HG03064 (cell line): ENCODE data around the gene SIAH3.

ENCODE experiments used
- ATAC-seq: cut with Tn5 transposase; IDR thresholded peaks from one replicate; pipeline ENCODE4 v1.9.1; 2021; ENCODE audit warnings: low read depth; ENCODE audit not compliant: unreplicated experiment

SIAH3 gene

DNA sequence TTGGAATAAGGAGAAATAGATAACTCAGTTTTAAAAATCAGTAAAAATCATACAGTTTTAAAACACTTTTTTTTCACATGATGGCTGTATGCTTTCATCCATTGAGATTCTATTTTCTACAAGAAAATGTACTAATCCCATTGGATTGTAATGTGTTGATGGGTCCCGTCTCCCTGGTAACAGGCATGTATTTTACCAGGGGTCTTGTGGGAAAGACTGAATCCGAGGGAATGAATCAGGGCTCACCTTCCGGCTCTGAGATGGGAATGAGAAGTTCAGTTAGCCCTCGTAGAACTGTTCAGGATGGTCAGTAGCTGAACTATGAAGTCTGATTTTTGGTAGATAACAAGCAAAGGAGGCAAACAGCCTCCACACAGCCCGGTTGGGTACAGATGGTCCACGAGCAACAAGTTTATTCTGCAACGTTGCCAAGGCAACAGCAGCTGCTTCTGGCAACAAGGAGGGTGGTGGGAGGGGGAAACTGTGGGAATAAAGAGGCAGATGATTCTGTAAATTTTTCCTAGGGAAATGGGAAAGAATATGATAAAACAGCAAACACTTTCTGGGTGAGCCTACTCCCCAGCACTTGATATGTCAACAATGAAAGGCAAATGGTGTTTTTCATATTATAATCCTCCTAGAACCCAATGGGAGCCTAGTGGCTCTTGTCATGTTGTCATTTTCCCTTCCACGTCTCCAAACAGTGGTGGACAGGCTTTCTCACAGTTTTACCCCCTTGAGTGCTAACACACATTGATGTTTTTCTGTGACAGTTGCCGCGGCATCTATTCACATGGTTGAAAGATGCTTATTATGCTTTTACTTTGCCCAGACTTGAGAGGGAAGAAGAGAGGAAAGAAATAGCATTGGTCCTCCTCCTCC is 12.4 kb upstream of the SIAH3 start:
- ATAC-seq: no peak

DNA sequence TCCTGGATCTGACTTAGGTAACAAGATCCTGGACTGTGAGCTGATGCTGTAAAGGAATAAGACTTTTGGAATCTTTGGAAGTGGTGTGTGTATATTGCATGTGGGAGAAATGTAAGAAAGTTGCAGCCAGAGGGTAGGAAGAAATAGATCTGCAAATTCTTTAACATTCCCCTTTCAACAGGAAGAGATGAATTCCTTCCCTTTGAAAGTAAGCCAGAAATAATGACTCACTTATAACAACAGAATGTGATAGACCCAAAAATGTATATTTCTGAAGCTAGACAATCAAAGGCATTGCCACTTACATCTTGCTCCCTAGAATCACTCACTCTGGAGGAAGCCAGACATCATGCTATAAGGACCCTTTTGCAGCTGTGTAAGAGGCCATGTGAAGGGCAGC is 9.8 kb upstream of the SIAH3 start:
- no peak for ATAC-seq

DNA sequence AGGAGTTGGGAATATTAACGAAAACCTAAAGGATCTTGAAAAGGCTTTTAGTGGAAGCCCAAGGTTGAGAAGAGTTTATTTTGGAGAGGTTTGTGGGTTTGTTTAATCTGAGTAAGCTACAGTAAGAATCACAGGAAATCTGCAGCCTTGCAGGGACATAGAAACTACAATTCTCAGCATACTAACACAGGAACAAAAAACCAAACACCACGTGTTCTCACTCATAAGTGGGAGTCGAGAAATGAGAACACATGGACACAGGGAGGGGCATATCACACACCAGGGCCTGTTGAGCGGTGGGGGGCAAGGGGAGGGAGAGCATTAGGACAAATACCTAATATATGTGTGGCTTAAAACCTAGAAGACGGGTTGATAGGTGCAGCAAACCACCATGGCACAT is 8.7 kb upstream of the SIAH3 start:
- no peak for ATAC-seq

DNA sequence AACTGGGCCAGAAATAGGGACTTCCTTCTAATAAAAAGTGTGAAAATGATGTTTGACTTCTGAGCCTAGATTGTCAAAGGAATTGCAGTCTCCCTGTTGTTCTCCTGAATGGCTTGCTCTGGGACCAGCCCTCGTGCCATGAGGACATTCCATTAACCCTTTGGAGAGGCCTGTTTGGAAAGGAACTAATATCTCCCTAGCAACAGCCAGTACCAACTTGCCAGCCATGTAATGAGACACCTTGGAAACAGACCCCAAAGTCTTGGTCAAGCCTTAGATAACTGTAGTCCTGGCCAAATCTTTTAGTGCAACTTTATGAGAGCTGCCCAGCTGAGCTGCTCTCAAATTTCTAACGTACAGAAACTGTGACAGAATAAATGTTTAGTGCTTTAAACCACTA is 8.2 kb upstream of the SIAH3 start:
- no peak for ATAC-seq

DNA sequence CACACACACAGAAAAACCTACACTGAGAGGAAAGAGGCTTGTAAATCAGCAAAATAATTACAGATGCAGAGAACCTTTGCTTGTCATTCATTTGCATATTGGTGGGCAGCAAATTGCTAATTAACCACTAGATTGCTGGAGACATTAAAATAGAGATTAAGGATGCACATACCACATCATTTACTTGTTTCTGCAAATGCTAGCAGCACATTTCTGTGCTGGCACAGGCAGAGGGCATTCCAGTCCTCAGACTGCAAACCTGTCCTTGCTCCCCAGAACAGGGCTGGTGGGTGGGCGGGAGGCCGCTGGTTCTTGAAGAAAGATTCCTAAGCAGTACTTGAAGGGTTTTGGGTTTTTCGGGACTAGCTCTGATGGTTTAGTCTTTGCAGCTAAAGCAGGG is 941 bp upstream of the SIAH3 start:
- ATAC-seq: no peak

DNA sequence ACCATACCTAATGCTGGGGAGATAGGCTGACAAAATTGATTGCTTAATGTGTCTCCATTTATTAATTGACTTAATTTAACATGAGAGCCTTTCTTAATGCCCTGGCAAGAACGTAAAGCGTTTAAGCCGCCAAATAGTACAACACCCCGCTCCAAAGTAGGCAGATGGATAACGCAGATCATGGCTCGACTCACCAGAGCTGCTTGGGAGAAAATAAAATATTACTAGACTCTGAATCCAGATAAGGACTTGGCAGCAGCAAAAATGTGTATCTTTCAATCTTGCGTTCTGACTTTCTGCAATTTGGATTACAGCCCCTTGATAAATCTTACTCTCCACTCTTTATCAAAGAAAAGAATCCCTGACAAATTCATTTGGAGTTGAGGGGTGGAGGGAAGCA is 403 bp upstream of the SIAH3 start:
- no peak for ATAC-seq

DNA sequence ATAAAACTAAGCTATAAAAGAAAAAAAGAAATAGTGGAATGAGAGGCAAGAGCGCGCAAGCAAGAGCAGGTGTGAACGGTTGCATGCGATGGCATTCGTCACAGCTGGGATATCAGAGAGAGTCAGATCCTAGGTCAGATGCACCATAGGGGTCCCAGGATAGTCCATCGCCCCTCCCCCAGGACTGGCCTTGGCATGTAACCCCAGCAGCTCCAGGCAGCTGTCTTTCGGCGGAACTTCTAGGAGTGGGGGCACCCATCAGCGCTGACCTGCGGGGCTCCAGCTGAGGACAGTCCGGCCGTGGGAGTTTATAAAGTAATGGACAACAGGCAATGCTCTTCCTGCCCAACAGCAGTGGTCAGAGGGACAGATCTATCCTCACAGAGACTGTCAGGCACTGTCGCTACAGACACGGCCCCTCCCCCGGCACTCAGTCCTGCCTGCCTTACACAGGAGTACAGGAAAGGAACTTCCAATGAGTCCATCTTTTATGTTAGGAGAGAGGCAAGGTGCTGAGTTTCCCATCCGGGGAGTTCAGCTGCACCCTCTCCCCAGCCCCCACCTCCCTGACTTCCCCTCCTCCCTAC is 1.4 kb downstream of the SIAH3 start:
- no peak for ATAC-seq

DNA sequence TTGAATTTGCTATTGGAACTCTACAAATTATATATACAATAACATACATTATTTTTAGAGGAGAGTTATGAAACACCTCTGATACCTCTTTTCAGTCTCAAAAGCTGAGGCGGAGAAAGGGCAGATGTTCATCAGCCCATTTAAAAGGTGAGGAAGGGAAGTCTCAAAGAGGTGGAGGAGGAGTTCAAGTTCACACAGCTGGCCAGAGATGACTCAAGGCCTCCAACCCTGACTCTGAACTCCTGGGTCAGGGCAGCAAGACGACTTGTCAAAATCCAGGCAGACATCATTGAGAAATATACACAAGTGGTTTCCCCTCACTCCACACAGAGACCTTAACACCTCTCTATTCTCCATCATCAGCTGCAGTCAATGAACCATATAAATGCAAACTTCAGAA is 2.1 kb downstream of the SIAH3 start:
- ATAC-seq: no peak

DNA sequence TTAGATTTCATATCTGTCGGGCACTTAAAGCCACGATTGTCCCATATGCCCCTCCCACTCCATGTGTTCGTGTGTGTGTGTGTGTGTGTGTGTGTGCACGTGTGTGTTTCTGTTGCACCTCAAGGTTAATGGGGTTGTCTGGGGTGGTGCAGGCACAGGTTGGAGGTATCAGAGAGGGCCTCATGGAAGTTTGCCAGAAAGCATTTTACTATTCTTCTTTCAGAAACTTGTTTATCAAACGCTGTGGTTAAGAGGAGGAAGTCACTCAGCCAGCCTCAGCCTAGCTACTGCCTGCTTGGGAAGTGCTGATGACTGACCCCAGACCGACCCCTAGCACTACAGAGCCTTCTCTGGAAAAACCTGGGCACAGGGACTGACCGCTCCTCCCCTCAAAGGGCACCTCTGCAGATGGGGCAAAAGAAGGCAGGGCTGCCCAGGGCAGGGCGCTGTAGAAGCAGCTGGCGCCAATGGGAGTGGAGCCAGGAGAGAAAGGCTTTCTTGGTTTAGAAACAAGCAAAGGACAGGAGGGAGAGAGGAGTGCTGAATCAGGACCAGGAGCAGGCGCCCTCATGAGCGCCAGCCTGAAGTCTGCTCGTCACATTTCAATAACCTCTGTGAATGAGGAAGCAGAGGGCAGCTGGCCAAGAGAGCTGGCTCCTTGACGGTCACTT is 3.9 kb downstream of the SIAH3 start:
- ATAC-seq: no peak

DNA sequence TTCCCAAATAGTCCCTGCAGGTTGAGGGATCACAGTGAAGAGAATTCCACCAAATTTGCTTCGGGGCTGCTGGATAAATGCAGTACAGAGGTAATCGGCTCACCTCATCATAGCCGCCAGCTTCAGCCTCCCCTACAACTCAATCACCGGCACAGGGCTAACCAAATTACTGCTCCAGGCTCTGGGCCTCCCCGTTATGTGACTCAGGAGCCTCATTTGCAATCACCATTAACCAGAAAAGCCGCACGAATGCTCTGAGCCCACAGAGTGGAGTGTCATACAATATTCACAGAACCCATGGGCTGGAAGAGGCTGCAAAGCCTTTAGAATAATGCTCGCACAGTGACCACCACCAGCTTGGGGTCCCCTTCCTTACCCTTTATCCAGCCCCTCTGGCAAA is 4.9 kb downstream of the SIAH3 start:
- no peak for ATAC-seq

DNA sequence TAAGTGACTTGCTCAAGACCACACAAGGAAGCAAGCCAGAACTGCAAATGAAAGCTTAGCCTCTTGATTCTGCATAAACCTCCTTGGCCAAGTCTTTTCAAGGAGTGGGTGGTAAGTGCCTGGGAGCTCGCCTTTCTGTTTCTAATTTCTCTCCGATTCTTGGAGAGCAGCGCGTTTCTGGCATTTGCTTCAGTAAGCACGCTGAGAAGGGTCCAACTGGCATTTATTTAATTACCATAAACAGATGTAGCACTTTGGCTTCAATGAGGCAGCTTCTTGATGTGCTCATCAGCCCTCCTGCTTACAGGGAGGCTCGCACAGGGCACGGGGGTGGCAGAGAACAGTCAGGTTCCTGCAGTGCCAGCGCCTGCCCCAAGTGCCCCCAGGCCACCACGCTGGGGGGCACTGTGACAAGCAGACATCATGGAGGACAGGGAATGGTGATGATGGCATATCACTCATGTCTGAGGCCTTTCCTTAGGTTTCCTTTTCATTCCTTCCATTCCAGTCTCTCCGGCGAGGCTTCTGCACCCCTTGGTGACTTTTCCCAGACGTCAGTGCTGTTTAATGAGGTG is 13.3 kb downstream of the SIAH3 start:
- no peak for ATAC-seq

DNA sequence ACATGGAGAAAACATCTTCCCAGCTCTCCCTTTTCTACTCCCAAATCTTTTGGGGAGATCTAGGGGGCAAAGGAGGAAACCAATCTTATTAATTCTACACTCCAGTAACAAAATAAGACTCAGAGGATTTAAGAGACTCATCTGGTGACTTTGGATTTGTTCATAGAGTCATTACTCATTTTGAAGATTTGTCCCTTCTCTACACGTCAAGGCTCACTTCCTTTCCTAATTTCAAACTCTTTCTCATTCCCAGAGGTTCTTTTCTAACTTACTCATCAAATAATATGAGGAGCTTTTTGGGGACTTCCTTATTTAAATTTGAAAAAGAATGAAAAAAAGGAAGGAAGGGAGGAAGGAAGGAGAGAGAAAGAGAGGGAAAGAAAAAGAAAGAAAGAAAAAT is 14.4 kb downstream of the SIAH3 start:
- ATAC-seq: no peak

DNA sequence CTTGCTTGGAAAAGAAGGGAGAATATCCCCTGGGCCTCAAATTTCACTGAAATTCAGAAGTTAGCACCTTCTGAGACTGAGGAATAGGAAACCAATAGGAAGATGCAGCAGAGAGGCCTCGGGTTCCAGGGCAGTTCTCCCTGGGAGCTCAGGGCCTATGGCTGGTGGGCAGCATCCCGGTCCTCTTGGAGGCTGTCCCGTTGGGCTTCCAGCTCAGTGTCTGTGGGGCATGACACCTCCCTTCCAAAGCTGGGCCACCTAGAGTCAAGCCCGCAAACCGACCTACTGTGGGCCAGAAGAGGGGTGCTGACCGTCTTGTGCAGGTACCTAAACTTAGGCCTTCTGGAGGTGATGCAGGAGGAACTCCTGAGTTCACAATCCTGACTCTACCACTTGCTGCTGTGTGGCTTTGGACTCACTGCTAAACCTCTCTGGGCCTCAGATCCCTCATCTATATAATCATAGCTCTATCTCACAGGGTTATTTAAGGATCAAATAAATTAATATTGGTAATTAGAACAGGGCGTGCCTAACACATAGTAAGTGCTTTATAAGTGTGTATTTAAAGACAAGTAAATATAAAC is 17.1 kb downstream of the SIAH3 start:
- ATAC-seq: no peak

DNA sequence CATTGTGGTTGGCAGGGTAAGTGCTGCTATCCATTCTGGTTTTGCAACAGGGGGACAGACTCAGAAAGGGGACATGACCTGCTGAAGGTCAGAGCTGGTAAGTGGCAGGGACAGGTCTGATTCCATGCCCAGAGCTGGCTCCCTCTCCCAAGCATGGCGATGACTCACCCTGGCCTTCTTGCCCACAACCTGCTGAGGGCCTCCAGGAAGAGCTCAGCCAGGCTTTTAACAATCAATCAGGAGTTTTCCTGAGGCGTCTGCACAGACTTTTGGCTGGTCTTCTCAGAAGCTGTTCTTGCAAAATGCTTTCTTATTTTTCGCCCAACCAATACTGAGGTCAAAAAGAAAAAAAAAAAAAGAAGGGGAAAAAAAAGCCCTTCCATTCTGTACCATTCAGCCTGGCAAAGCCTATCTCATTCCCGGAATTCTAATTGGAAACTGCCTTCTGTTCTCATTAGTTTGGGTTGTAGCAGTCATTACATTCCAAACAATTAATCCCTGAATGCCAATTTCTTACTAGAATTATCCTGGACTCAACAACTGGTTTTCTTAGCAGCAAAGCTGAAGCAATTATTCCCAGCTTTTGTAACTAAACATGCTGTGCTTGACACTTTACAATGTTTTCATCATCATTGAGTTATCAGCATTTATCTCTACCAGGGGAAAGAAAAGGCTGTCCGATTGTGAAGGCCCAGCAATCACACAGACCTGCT is 17.7 kb downstream of the SIAH3 start:
- ATAC-seq: no peak

DNA sequence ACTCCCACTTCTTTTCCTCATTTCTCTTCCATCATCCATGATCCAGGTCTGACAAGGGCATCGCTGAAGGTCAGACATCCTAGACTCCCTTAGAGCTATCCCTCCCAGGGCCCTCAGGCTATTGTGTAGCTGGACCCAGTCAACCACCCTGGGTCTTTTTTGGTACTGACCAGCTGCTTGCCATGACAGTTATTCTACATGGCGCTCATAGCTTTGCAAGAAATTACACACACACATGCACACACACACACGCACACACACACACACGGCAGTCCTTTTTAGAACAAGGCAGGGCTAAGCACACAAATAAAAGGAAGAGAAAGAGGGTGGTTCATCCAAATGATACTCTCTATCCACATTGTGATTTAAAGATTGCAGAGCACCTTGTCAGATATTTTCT is 18.3 kb downstream of the SIAH3 start:
- ATAC-seq: no peak

DNA sequence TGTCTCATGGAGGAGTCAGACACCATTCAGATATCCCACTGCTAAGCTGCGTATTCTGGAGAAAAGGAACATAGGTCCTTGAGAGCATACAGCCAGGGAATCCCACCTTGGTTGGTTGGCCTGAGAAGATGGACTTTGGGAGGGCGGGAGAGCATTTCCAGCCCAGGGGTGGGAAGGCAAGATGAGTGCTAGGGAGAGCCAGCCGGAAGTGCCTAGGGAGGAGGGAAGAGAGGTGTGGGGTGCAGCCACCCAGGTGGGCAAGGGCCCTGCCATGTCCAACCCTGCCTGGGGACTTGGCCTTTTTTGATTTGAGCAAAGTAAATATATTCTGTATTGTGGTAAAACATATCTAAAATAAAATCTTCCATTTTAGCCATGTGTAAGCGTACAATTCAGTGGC is 19.7 kb downstream of the SIAH3 start:
- no peak for ATAC-seq

DNA sequence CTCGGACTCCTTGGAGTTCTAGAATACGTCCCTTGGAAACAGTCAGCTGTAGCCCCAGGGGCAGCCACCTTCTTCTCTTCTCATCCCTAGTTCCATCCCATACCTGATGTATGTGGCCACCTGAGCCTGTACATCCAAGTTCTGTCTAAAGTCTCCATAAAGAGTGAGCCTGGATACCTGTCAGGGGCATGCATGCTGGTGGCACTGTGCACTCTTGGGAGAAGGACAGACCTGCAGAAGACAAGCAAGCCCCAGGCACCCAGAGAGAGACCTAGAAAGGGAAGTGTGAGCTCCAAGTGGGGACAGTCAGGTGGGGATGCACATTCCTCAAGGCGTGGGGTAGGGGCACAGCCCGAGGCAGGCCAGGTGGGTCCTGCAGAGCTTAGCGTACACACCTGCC is 21.4 kb downstream of the SIAH3 start:
- ATAC-seq: no peak

DNA sequence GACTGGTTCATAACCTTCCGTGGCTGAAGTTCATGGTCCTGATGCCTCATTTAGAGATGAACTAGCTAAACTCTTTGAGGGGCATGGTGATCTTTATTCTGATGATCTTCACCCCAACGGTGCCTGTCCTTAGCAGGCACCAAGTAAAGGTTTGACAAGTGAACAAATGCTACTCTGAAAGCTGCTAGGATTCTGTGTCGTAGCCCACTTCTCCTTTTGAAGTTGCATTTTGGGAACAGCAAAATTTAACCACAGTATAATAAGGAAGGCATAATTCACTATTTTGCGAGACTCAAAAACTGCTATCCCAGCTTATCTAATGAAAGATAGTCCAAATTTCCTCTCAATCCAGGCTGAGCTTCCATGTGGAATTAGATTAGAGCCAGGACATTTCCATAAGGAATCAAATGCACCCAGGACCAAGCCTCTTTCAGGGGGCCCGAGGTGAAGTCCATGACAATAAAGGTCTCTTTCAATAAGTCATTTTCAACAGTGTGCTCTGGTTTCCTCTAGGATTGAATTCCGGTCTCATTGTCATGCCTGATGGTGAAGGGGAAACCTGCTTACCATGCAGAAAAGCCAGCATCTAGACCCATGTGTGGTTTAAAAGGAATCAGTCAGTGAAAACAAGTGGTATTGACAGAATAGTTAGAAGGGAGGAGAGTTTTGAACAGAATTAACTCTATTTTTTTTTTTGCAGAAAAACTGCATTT is 23.1 kb downstream of the SIAH3 start:
- no peak for ATAC-seq

DNA sequence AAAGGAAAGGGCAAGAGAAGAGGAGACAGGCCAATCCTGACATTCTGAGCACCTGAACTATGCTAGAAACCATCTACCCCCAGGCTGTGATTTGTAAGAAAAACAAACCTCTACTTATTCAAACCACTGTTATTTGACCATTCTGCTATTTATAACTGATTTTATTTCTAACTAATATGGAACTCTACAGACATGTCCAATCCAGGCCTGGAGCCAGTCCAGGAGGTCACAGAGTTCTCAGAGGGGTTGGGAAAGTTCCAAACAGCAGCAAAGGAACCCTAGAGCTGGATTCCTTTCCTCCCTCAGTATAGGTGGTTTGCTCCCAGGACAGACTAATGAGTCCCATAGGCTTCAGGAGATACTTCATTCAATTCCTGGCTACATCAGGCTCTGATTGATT is 24.2 kb downstream of the SIAH3 start:
- no peak for ATAC-seq

DNA sequence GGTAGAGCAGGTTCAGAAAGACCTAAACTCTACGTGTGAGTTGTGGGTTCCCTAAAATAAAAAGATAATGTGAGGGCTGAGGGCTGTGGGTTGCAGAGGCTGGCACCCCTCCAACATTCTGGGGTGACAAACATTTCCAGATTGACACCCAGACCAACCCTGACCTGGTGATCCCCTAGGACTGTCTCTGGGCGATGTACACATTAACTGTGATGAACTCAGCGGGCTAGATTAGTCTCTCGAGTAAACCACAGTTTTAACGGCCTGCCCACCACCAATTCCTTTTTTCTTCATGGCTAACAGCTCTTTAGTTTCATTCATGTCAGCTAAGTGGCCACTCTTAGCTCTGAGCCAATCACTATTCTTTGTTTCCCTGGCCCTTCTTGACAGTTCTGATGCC is 24.8 kb downstream of the SIAH3 start:
- ATAC-seq: no peak
